ENCODE results near the gene ERC2. TPM values are rescaled to one million over a fixed set of nuclear protein-coding genes. Genes with fewer than 3 reads are reported as not detected.

ERC2 gene
- polyA plus RNA-seq, 2 of the 4 experiments (the other 2 are of a cell fraction): 0.16 TPM; not detected in 1

- TF ChIP-seq, protein P1, sequence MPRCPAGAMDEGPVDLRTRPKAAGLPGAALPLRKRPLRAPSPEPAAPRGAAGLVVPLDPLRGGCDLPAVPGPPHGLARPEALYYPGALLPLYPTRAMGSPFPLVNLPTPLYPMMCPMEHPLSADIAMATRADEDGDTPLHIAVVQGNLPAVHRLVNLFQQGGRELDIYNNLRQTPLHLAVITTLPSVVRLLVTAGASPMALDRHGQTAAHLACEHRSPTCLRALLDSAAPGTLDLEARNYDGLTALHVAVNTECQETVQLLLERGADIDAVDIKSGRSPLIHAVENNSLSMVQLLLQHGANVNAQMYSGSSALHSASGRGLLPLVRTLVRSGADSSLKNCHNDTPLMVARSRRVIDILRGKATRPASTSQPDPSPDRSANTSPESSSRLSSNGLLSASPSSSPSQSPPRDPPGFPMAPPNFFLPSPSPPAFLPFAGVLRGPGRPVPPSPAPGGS (IDR thresholded peaks at IDR 0.05): no peak
- TF ChIP-seq CEBPB (IDR thresholded peaks at IDR 0.05) (no peak), NR3C1 (IDR thresholded peaks at IDR 0.05) (no peak), NFE2L2 (conservative IDR thresholded peaks at IDR 0.05; ENCODE audit: low read length) (no peak)
Measured at GRCh38 chr3:56397798-56398197, 70.5 kb downstream of the ERC2 start (continued).

- DNase-seq (ENCODE audit: low read depth in 1 of 2, low spot score in 1 of 2): no peak
- ATAC-seq: no peak
- POLR2A ChIA-PET: no interaction called here
- no peaks in the 10 kb centered on the region for H3K4me1 ChIP-seq
- no peak for FAIRE-seq
- H3K4me3 ChIP-seq: no peak overlapping the region
- WGBS (ENCODE audit: missing lambda C conversion rate): 7% methylated on average over 3 of the region's 3 CpGs
- no peak overlapping the region for H3K27ac ChIP-seq
- CTCF ChIA-PET: interaction anchor here (0.5 to 1.2 kb wide), 2 partner anchors 105 to 420 kb away, joined by 3 to 4 read pairs; no protein-coding TSS in a partner anchor
- TF ChIP-seq HEYL (CRISPR knock-in tag; IDR thresholded peaks at IDR 0.05) (no peak), USF2 (IDR thresholded peaks at IDR 0.05) (no peak), GATA3 (IDR thresholded peaks at IDR 0.05; ENCODE audit: borderline replicate concordance) (no peak), MAZ (IDR thresholded peaks at IDR 0.05; ENCODE audit: borderline replicate concordance, low read depth, low read length) (no peak)
- TF ChIP-seq, protein P2, sequence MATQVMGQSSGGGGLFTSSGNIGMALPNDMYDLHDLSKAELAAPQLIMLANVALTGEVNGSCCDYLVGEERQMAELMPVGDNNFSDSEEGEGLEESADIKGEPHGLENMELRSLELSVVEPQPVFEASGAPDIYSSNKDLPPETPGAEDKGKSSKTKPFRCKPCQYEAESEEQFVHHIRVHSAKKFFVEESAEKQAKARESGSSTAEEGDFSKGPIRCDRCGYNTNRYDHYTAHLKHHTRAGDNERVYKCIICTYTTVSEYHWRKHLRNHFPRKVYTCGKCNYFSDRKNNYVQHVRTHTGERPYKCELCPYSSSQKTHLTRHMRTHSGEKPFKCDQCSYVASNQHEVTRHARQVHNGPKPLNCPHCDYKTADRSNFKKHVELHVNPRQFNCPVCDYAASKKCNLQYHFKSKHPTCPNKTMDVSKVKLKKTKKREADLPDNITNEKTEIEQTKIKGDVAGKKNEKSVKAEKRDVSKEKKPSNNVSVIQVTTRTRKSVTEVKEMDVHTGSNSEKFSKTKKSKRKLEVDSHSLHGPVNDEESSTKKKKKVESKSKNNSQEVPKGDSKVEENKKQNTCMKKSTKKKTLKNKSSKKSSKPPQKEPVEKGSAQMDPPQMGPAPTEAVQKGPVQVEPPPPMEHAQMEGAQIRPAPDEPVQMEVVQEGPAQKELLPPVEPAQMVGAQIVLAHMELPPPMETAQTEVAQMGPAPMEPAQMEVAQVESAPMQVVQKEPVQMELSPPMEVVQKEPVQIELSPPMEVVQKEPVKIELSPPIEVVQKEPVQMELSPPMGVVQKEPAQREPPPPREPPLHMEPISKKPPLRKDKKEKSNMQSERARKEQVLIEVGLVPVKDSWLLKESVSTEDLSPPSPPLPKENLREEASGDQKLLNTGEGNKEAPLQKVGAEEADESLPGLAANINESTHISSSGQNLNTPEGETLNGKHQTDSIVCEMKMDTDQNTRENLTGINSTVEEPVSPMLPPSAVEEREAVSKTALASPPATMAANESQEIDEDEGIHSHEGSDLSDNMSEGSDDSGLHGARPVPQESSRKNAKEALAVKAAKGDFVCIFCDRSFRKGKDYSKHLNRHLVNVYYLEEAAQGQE (IDR thresholded peaks at IDR 0.05): no peak
- no peaks in the 10 kb centered on the region for H3K9me3 ChIP-seq
- H3K4me2 ChIP-seq: no peak overlapping the region
Measured at GRCh38 chr3:56389183-56389830, 79.0 kb downstream of the ERC2 start.

DNA sequence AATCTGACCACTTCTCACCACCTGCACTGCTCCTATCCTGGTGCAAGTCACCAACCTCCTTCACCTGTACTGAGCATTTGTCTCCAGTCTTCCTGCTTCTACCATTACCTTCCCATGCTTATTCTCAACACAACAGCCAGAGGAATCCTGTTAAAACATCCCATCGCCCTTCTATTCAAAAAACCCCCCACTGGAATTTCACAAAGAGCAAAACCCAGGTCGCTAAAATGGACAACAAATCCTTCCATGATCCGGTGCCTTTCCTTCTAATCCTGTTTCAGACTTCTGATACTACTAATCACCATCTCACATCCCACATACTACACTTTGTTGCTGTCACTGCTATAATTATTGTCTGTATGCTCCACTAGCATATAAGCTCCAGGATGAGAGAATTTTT is 85.2 kb downstream of the ERC2 start:
- POLR2A ChIA-PET: no interaction called here

More for the DNA sequence above, 85.2 kb downstream of the ERC2 start:
- no peak overlapping the region for H3K4me3 ChIP-seq
- H3K4me2 ChIP-seq: no peak overlapping the region
- ATAC-seq: no peak
- no peaks in the 10 kb centered on the region for H3K4me1 ChIP-seq
- CTCF ChIA-PET: interaction anchor here (2.0 kb wide), 1 partner anchor 10 kb away, joined by 5 read pairs; no protein-coding TSS in a partner anchor
- FAIRE-seq: no peak
- TF ChIP-seq RFX5 (IDR thresholded peaks at IDR 0.05) (no peak), SMC3 (IDR thresholded peaks at IDR 0.05) (no peak), FOXS1 (CRISPR knock-in tag; IDR thresholded peaks at IDR 0.05) (no peak), KDM1A (IDR thresholded peaks at IDR 0.05; ENCODE audit: low read depth) (no peak), RNF2 (IDR thresholded peaks at IDR 0.05; ENCODE audit: borderline replicate concordance, low read depth) (no peak), MAFK (IDR thresholded peaks at IDR 0.05; ENCODE audit: partially characterized antibody) (no peak), JUN (IDR thresholded peaks at IDR 0.05) (no peak)
- TF ChIP-seq, protein P2 (IDR thresholded peaks at IDR 0.05): no peak
- TF ChIP-seq, protein P1 (IDR thresholded peaks at IDR 0.05): no peak
- 11% methylated on average over 3 of the region's 3 CpGs for WGBS (ENCODE audit: missing lambda C conversion rate)
- H3K9me3 ChIP-seq: no peaks in the 10 kb centered on the region
- no peak overlapping the region for H3K27ac ChIP-seq
- no peak for DNase-seq (ENCODE audit: low read depth in 1 of 2, low spot score in 1 of 2)
